ENCODE results near the gene PDE6C. TPM values are rescaled to one million over a fixed set of nuclear protein-coding genes. Genes with fewer than 3 reads are reported as not detected.

The PDE6C gene
- polyA plus RNA-seq, 1 experiment = not detected

GRCh38 chr10:93568105-93568390 is 44.3 kb upstream of the PDE6C start:
- ChIA-PET CTCF (no interaction called here), POLR2A (no interaction called here)
- TF ChIP-seq CTCF (IDR thresholded peaks at IDR 0.05; ENCODE audit: low read depth, low read length) = no peak
- Histone ChIP-seq H3K27ac (ENCODE audit: low read depth, low read length) (no peak overlapping the region), H3K4me3 (ENCODE audit: low read depth, low read length) (no peak overlapping the region), H3K9me3 (ENCODE audit: control insufficient read depth, insufficient read depth, low read length) (no peaks in the 10 kb centered on the region; the same call in 1 of the 2 replicates), H3K27me3 (ENCODE audit: control insufficient read depth, insufficient read depth, low read length) (peaks cover 65% of the 10 kb centered on the region)
- no peak for DNase-seq (ENCODE audit: low read depth, low spot score)

GRCh38 chr10:93570383-93570782 is 42.0 kb upstream of the PDE6C start:
- POLR2A ChIA-PET = no interaction called here

GRCh38 chr10:93572606-93573005 is 39.7 kb upstream of the PDE6C start:
- Histone ChIP-seq H3K27me3 (ENCODE audit: control insufficient read depth, insufficient read depth, low read length) (peaks cover 47% of the 10 kb centered on the region), H3K9me3 (ENCODE audit: control insufficient read depth, insufficient read depth, low read length) (no peaks in the 10 kb centered on the region), H3K4me3 (ENCODE audit: low read depth, low read length) (no peak overlapping the region), H3K27ac (ENCODE audit: low read depth, low read length) (no peak overlapping the region)
- POLR2A ChIA-PET = no interaction called here
- CTCF ChIA-PET = interaction anchor here (1.5 kb wide), 1 partner anchor 18 kb away, joined by 3 read pairs; no protein-coding TSS in a partner anchor
- DNase-seq (ENCODE audit: low read depth, low spot score) = no peak
- TF ChIP-seq CTCF (IDR thresholded peaks at IDR 0.05; ENCODE audit: low read depth, low read length) = no peak

More at GRCh38 chr10:93570383-93570782, 42.0 kb upstream of the PDE6C start:
- CTCF ChIA-PET = interaction anchor here (1.9 kb wide), 1 partner anchor 16 kb away, joined by 8 read pairs; no protein-coding TSS in a partner anchor
- TF ChIP-seq CTCF (IDR thresholded peaks at IDR 0.05; ENCODE audit: low read depth, low read length) = no peak
- no peak for DNase-seq (ENCODE audit: low read depth, low spot score)
- Histone ChIP-seq H3K9me3 (ENCODE audit: control insufficient read depth, insufficient read depth, low read length) (no peaks in the 10 kb centered on the region; the same call in 1 of the 2 replicates), H3K27me3 (ENCODE audit: control insufficient read depth, insufficient read depth, low read length) (peaks cover 63% of the 10 kb centered on the region), H3K4me3 (ENCODE audit: low read depth, low read length) (no peak overlapping the region), H3K27ac (ENCODE audit: low read depth, low read length) (no peak overlapping the region)

GRCh38 chr10:93573051-93573909 is 39.1 kb upstream of the PDE6C start:
- no peak overlapping the region for H3K4me3 ChIP-seq (ENCODE audit: low read depth, low read length)
- ChIA-PET POLR2A (no interaction called here), CTCF (interaction anchor here (1.5 kb wide), 1 partner anchor 18 kb away, joined by 3 read pairs; no protein-coding TSS in a partner anchor)
- H3K27ac ChIP-seq (ENCODE audit: low read depth, low read length) = no peak overlapping the region
- H3K9me3 ChIP-seq (ENCODE audit: control insufficient read depth, insufficient read depth, low read length) = no peaks in the 10 kb centered on the region
- no peak for TF ChIP-seq CTCF (IDR thresholded peaks at IDR 0.05; ENCODE audit: low read depth, low read length)
- peaks cover 41% of the 10 kb centered on the region for H3K27me3 ChIP-seq (ENCODE audit: control insufficient read depth, insufficient read depth, low read length)
- DNase-seq (ENCODE audit: low read depth, low spot score) = no peak

- Histone ChIP-seq H3K9me3 (ENCODE audit: control insufficient read depth, insufficient read depth, low read length) (no peaks in the 10 kb centered on the region), H3K27ac (ENCODE audit: low read depth, low read length) (no peak overlapping the region), H3K27me3 (ENCODE audit: control insufficient read depth, insufficient read depth, low read length) (peaks cover 40% of the 10 kb centered on the region), H3K4me3 (ENCODE audit: low read depth, low read length) (no peak overlapping the region)
- ChIA-PET POLR2A (no interaction called here), CTCF (no interaction called here)
- no peak for DNase-seq (ENCODE audit: low read depth, low spot score)
- no peak for TF ChIP-seq CTCF (IDR thresholded peaks at IDR 0.05; ENCODE audit: low read depth, low read length)
Observed at GRCh38 chr10:93573924-93574323, 38.4 kb upstream of the PDE6C start.

Data from AG04450 (cell line).